Heart right ventricle (tissue), 16 donors: ENCODE data around the gene NIN. TPM values are rescaled to one million over a fixed set of nuclear protein-coding genes. Genes with fewer than 3 reads are reported as not detected.
A peak's percentile ranks its signal among the peaks of the same experiment; 100 is the strongest.

ENCODE experiments used
- ATAC-seq, 8 donors: fragments of 200-7000 bp; cut with Tn5 transposase; one replicate each; pipeline ENCODE4 v1.9.1; 2020; ENCODE audit warnings: mild to moderate bottlenecking in 8 of 8, moderate library complexity in 8 of 8, moderate number of reproducible peaks in 1 of 8
- DNase-seq, 2 donors: peaks; one replicate each; pipeline ENCODE4 v3.0.0-alpha.2; 2020
- H3K27ac ChIP-seq, 10 donors: fragments of 200-600 bp; sonication (generic) in 2 of 10; one replicate each; pipeline versions ENCODE4 v1.5.0 to v1.8.0; 2020 to 2022; ENCODE audit warnings: mild to moderate bottlenecking in 3 of 10
- H3K27me3 ChIP-seq, 7 donors: fragments of 200-600 bp; one replicate each; pipeline ENCODE4 v1.8.0; 2021 to 2022; ENCODE audit warnings: mild to moderate bottlenecking in 2 of 7
- H3K36me3 ChIP-seq, 9 donors: fragments of 200-600 bp; sonication (generic) in 1 of 9; one replicate each; pipeline versions ENCODE4 v1.5.0 to v1.8.0; 2020 to 2022; ENCODE audit warnings: mild to moderate bottlenecking in 2 of 9
- H3K4me1 ChIP-seq, 9 donors: fragments of 200-600 bp; sonication (generic) in 1 of 9; one replicate each; pipeline versions ENCODE4 v1.5.0 to v1.8.0; 2020 to 2022; ENCODE audit warnings: mild to moderate bottlenecking in 4 of 9
- H3K4me3 ChIP-seq, 10 donors: fragments of 200-600 bp; sonication (generic) in 2 of 10; one replicate each; pipeline versions ENCODE4 v1.5.0 to v1.8.0; 2020 to 2022; ENCODE audit warnings: mild to moderate bottlenecking in 7 of 10, moderate library complexity in 2 of 10
- H3K9me3 ChIP-seq, 11 donors: fragments of 200-600 bp in 10 of 11; sonication (generic) in 2 of 11; one replicate each; pipeline versions ENCODE4 v1.5.0 to v1.8.0; 2013 to 2022; ENCODE audit warnings: mild to moderate bottlenecking in 2 of 11, control low read depth in 1 of 11, moderate library complexity in 1 of 11
- WGBS, 2 donors: extraction: QIAGEN DNeasy Blood & Tissue Kit; methylation state at CpG; one replicate each; pipeline ENCODE4 v1.1.7; 2013; ENCODE audit warnings: inconsistent platforms in 1 of 2; 5-methylcytosine and 5-hydroxymethylcytosine counted together
- intact Hi-C, 10 donors: fragments of 100-400 bp; cut with DNase I; formaldehyde crosslinking; loops; one replicate each; pipeline versions ENCODE4 v1.11.1 to v1.14.2; 2022
- polyA plus RNA-seq, 2 donors: library from polyadenylated mRNA; stranded (reverse); fragments of 200-250 nt; gene quantifications; one replicate each; pipeline ENCODE4 v1.2.3, GENCODE V29; 2013
- total RNA-seq, 10 donors: library from RNA; stranded (reverse); fragmentation: NEBNext Ultra II Directional in 3 of 10; extraction: Animal tissue kit (Norgen Biotek cat#: 25700) in 3 of 10; gene quantifications; one replicate each; pipeline versions ENCODE4 v1.2.1 to v1.2.4, GENCODE V29; 2021 to 2023
- TF ChIP-seq, protein P1 (sequence below), 9 donors: fragments of 200-600 bp; sonication (generic) in 2 of 9; IDR thresholded peaks; one replicate each; pipeline versions ENCODE4 v1.5.0 to v1.8.0; 2021 to 2022; ENCODE audit warnings: antibody characterized with exemption in 9 of 9, mild to moderate bottlenecking in 5 of 9, moderate library complexity in 1 of 9
- donor health status: Arrhythmogenic right ventricular cardiomyopathy.
- donor health status: ischemic (EF 13 %, LVEDD 7.1; RV severe dilation, severe dysfunction).
- donor health status: healthy with polysubstance abuse.
- donor health status: DM: no; HTN: yes; CAD: no.
- donor health status: DM: no; HTN: no; CAD: no.
- donor health status: ischemic (EF 25% LVEDD 6.9; RV normal size, moderate dysfunction).
- donor health status: ischemic (EF 25% LVEDD 5.7; RV mildly dilated, moderate dysfunction).
- donor health status: healthy.
- donor health status: DM: yes; HTN: yes; CAD: no.
- donor health status: Ischemic cardiomyopathy.
- donor health status: ischemic (EF 35%, LVEDD 5.7; RV mildly dilated, moderate dysfunction).
- donor health status: nonischemic (EF 11% LVEDD 7.7; RV severe dilation, severe dysfunction).
- donor health status: DM: yes; HTN: yes; CAD: no.
- donor health status: PGD.
- donor health status: ischemic (EF 29% LVEDD 5.4; RV normal size, mild dysfunction).
- donor health status: nonischemic (EF 23%, LVEDD 6.1; RV moderate dilation, normal function).

Gene NIN
- total and polyA plus RNA-seq, 12 donors: 4.0 to 38.7 (median 25.1) TPM

DNA sequence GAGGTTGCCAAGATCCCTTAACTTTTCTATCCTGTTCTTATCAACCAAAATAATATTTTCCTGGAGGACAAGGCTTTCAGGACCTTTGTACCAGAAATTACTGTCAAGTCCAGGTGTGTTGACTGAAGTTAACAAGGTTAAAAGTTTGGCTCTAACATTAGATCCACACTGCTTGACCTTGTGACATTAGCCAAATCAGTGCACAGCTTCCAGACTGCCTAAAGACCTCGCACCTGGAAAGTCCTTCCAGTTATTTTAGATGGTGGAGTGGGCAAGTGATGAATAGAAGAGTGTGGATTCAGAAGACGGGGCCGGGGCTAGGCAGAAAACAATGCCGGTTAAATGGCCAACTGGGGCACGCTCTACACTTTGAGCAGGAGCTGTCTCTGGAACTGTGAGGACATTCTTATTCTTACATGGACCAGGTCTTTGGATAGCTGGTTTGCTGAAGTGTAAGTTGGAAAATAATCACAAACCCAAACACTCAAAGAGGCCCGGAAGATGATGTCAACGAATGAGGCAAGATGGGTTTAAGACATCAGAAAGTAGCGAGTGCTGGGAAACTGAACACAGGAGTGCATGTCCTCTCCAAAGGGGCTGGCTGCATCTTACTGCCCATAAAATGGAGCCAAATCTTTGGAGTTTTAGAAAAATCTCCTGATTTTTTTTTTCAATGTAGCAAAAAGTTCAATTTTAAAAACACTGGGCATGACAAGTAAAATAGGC lies 56.3 kb downstream of the NIN start:
- DNase-seq: no peak
- H3K4me1 ChIP-seq: peaks cover 0 to 40% (median 14%) of the 10 kb centered on the region in 9 donors
- H3K27ac ChIP-seq: peak overlapping the region in 6 of 10 donors; percentile 10 to 42 (median 24)
- 86 to 88% methylated on average over 8 of the region's 8 CpGs for WGBS, 2 donors
- H3K4me3 ChIP-seq: no peak overlapping the region
- peaks cover 0 to 86% (median 34%) of the 10 kb centered on the region in 9 donors for H3K36me3 ChIP-seq
- TF ChIP-seq, protein P1, sequence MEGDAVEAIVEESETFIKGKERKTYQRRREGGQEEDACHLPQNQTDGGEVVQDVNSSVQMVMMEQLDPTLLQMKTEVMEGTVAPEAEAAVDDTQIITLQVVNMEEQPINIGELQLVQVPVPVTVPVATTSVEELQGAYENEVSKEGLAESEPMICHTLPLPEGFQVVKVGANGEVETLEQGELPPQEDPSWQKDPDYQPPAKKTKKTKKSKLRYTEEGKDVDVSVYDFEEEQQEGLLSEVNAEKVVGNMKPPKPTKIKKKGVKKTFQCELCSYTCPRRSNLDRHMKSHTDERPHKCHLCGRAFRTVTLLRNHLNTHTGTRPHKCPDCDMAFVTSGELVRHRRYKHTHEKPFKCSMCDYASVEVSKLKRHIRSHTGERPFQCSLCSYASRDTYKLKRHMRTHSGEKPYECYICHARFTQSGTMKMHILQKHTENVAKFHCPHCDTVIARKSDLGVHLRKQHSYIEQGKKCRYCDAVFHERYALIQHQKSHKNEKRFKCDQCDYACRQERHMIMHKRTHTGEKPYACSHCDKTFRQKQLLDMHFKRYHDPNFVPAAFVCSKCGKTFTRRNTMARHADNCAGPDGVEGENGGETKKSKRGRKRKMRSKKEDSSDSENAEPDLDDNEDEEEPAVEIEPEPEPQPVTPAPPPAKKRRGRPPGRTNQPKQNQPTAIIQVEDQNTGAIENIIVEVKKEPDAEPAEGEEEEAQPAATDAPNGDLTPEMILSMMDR (IDR thresholded peaks at IDR 0.05): no peak
- no peaks in the 10 kb centered on the region for H3K9me3 ChIP-seq
- no peaks in the 10 kb centered on the region for H3K27me3 ChIP-seq
- intact Hi-C loops: loop anchor here in 8 of 10 donors (5.0 to 10.0 kb wide), 6 partner anchors 50 to 232 kb away; no protein-coding TSS in a partner anchor
- peak in 1 of 8 donors; percentile 20 for ATAC-seq

DNA sequence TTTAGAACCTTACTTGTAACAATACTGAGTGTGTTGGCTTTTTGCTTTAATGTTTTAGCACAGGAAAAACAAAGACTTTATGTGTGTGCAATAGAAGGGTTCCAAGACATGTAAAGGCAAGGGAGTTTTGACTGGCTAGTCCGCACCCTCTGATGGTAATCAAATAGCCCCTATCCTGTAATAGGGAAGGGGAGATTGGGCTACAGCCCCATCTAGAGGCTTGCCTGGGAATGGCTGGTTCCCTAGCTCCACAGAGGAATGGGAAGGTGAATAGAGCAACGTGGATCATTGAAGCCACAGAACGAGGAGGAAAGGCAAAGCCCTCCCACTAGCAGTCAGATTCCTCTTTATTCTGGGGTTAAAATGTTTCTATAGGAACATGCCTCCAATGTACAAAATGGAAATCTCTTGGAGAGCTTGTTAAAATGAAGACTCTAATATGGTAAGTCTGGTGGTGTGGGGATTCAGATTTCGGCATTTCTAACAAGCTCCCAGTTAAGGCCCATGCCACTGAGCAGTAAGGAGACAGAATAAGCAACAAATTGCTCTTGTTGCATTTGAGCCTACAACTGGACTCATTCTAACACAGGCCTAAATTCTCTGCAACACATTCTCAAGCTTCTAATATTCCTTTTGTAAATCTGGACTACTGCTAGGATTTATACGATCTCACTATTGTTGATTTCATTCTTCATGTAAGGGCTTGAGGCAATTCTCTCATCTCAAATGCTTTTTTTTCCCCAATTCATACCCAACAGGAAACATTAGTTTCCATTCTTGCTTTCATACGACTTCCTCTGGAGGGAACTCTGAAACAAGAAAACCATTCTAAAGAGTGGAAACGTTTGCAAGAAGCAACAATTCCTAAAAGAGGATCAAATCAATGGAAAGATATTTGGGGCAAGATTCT lies 57.1 kb downstream of the NIN start:
- 56 to 62% methylated on average over 7 of the region's 7 CpGs for WGBS, 2 donors
- TF ChIP-seq, protein P1 (IDR thresholded peaks at IDR 0.05): peak; percentile 16 to 74 (median 70)
- Histone ChIP-seq H3K27ac (peak overlapping the region in 2 of 10 donors; percentile 10 to 28), H3K27me3 (no peaks in the 10 kb centered on the region), H3K4me1 (peaks cover 0 to 35% (median 14%) of the 10 kb centered on the region in 9 donors), H3K4me3 (no peak overlapping the region), H3K36me3 (peaks cover 0 to 93% (median 42%) of the 10 kb centered on the region in 9 donors), H3K9me3 (no peaks in the 10 kb centered on the region)
- ATAC-seq (peak in 6 of 8 donors; percentile 27 to 64 (median 52)), DNase-seq (no peak)
- intact Hi-C loops: loop anchor here in 7 of 10 donors (2.0 to 10.0 kb wide), 4 partner anchors 49 to 172 kb away; no protein-coding TSS in a partner anchor

DNA sequence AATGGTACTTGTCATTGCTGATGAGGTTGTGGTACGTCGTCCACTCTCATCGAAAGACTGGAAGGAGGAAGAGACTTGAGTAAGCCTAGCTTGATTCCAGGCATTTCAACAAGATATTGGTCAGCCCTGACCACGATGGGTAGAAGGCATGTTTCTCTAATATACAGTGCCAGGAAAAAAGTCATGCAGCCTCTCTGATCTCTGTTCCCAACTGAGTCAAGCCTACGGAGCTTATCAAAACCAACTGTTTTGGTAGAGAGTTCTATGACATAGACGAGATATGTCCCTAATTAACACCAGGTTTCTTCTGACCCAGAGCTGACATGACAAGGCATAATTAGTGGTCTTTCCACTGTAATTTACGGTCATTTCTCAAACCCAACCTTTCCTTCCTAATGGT lies 58.5 kb downstream of the NIN start:
- ATAC-seq (no peak), DNase-seq (no peak)
- Histone ChIP-seq H3K4me3 (no peak overlapping the region), H3K27me3 (no peaks in the 10 kb centered on the region), H3K9me3 (no peaks in the 10 kb centered on the region), H3K27ac (no peak overlapping the region), H3K36me3 (peaks cover 0 to 97% (median 46%) of the 10 kb centered on the region in 9 donors), H3K4me1 (peaks cover 0 to 20% (median 11%) of the 10 kb centered on the region in 9 donors)
- TF ChIP-seq, protein P1 (IDR thresholded peaks at IDR 0.05): no peak
- WGBS, 2 donors: 74 to 76% methylated on average over 7 of the region's 7 CpGs
- intact Hi-C loops: loop anchor here in 7 of 10 donors (2.0 to 10.0 kb wide), 4 partner anchors 48 to 170 kb away; no protein-coding TSS in a partner anchor

DNA sequence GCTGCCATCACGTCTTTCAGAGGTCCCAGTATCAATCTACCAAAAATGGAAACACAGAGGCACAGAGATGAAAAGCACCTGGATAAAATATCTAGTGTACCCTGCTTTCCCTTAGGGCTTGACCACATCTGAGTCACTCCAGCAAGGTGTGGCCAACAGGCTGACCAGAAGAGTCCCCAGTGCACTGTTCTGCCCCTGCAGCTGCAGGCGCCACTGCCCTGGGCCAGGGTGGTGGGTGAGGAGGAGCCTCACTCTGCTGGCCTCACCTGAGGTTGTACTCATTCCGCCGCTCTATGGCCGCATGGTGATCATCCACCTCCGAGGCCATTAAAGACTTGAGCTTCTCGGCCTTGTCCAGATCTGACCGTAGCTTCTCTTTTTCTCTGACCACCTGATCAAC lies 60.4 kb downstream of the NIN start:
- ATAC-seq: no peak
- Histone ChIP-seq H3K4me1 (peaks cover 0 to 29% (median 16%) of the 10 kb centered on the region in 9 donors), H3K9me3 (no peaks in the 10 kb centered on the region), H3K27me3 (no peaks in the 10 kb centered on the region), H3K36me3 (peaks cover 0 to 97% (median 52%) of the 10 kb centered on the region in 9 donors), H3K27ac (no peak overlapping the region), H3K4me3 (no peak overlapping the region)
- DNase-seq: no peak
- TF ChIP-seq, protein P1 (IDR thresholded peaks at IDR 0.05): no peak
- intact Hi-C loops: loop anchor here in 6 of 10 donors (5.0 to 10.0 kb wide), 3 partner anchors 46 to 168 kb away; no protein-coding TSS in a partner anchor
- WGBS, 2 donors: 94 to 98% methylated on average over 8 of the region's 8 CpGs
